Measurements from ENCODE around the gene E2F7.

E2F7 gene

DNA sequence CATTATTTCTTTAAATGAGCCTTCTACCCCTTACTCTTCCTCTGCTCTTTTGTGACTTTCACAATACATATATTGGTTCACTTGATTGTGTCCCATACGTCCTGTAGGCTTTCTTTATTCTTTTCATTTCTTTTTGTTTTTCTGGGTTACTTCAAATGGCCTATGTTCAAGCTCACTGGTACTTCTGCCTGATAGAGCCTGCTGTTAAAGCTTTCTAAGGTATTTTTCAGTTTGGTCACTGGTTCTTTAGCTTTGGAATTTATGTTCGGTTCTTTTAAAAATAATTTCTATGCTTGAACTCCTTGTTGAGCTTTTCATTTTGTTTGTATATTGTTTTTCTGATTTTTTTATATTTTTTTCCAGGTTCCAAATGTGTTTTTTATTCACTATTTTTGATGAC, 81.9 kb downstream of the E2F7 start:
- Histone ChIP-seq H3K79me2 (ENCODE audit: control insufficient read depth, low read length) (no peaks in the 10 kb centered on the region), H3K36me3 (ENCODE audit: control insufficient read depth, low read length) (no peaks in the 10 kb centered on the region), H3K4me1 (ENCODE audit: control insufficient read depth, low read length) (no peaks in the 10 kb centered on the region), H3K27ac (ENCODE audit: low read depth, low read length) (no peak overlapping the region), H3K27me3 (ENCODE audit: control insufficient read depth, low read length) (no peaks in the 10 kb centered on the region), H3K9me3 (ENCODE audit: control insufficient read depth, insufficient read depth, low read length) (no peaks in the 10 kb centered on the region), H3F3A (ENCODE audit: control insufficient read depth, insufficient read depth) (no peaks in the 10 kb centered on the region), H3K4me2 (ENCODE audit: low read length) (no peak overlapping the region), H3K9me2 (replicated peaks; ENCODE audit: control insufficient read depth, low read length) (no peaks in the 10 kb centered on the region), H3K4me3 (ENCODE audit: low read length) (no peak overlapping the region), H4K20me1 (ENCODE audit: control insufficient read depth, insufficient read depth, low read depth, low read length) (no peaks in the 10 kb centered on the region)
- TF ChIP-seq, protein P1, sequence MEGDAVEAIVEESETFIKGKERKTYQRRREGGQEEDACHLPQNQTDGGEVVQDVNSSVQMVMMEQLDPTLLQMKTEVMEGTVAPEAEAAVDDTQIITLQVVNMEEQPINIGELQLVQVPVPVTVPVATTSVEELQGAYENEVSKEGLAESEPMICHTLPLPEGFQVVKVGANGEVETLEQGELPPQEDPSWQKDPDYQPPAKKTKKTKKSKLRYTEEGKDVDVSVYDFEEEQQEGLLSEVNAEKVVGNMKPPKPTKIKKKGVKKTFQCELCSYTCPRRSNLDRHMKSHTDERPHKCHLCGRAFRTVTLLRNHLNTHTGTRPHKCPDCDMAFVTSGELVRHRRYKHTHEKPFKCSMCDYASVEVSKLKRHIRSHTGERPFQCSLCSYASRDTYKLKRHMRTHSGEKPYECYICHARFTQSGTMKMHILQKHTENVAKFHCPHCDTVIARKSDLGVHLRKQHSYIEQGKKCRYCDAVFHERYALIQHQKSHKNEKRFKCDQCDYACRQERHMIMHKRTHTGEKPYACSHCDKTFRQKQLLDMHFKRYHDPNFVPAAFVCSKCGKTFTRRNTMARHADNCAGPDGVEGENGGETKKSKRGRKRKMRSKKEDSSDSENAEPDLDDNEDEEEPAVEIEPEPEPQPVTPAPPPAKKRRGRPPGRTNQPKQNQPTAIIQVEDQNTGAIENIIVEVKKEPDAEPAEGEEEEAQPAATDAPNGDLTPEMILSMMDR (IDR thresholded peaks at IDR 0.05; ENCODE audit: low read depth, low read length, poor library complexity, severe bottlenecking), result no peak
- no peak for TF ChIP-seq EZH2phosphoT487 (IDR thresholded peaks at IDR 0.05; ENCODE audit: borderline replicate concordance, low read length)

DNA sequence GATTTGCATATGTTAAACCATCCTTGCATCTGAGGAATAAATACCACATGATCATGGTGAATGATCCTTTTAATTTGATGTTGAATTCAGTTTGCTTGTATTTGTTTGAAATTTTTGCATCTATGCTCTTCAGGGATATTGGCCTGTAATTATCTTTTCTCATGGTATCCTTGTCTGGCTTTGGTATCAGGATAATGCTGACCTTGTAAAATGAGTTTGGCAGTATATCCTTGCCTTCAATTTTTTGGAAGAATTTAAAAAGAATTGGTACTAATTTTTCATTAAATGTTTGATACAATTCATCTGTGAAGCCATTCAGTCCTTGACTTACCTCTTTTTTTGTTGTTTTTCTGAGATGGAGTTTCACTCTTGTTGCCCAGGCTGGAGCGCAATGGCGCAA, 85.2 kb downstream of the E2F7 start:
- Histone ChIP-seq H3K9me3 (ENCODE audit: control insufficient read depth, insufficient read depth, low read length) (no peaks in the 10 kb centered on the region), H3K4me3 (ENCODE audit: low read length) (no peak overlapping the region), H3K9me2 (replicated peaks; ENCODE audit: control insufficient read depth, low read length) (no peaks in the 10 kb centered on the region), H3K4me2 (ENCODE audit: low read length) (no peak overlapping the region), H3K27me3 (ENCODE audit: control insufficient read depth, low read length) (no peaks in the 10 kb centered on the region), H3K36me3 (ENCODE audit: control insufficient read depth, low read length) (no peaks in the 10 kb centered on the region), H3K4me1 (ENCODE audit: control insufficient read depth, low read length) (no peaks in the 10 kb centered on the region), H3K27ac (ENCODE audit: low read depth, low read length) (no peak overlapping the region), H4K20me1 (ENCODE audit: control insufficient read depth, insufficient read depth, low read depth, low read length) (no peaks in the 10 kb centered on the region), H3F3A (ENCODE audit: control insufficient read depth, insufficient read depth) (no peaks in the 10 kb centered on the region), H3K79me2 (ENCODE audit: control insufficient read depth, low read length) (no peaks in the 10 kb centered on the region)
- TF ChIP-seq EZH2phosphoT487 (IDR thresholded peaks at IDR 0.05; ENCODE audit: borderline replicate concordance, low read length), result no peak
- TF ChIP-seq, protein P1 (IDR thresholded peaks at IDR 0.05; ENCODE audit: low read depth, low read length, poor library complexity, severe bottlenecking), result no peak

DNA sequence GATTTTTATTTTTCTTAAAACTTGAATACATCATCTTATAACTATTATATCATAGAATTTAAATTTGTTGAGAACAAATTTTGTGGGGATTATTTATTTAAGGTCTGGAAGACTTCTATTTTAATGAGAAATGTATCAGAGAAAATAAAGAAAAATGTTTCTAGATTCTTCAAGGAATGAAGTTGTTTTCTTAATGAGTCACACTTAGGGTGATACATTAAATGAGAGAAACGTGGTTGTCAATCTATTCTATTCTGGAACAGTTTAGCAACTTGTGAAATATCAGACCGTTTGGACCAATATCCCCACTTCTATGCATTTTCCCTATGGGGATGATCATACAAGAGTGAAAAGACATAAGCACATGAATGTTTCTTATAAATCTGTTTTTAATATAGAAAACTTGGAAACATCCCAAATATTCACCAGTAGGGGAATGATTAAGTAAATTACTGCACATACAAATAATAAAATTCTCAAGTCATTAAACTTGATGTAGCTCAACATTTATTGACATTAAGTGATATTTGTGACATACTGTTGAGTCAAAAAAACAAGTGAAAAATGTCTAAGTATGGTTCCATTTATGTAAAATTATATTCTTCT, 88.5 kb downstream of the E2F7 start:
- no peak overlapping the region for H3K4me3 ChIP-seq (ENCODE audit: low read length)
- TF ChIP-seq, protein P1 (IDR thresholded peaks at IDR 0.05; ENCODE audit: low read depth, low read length, poor library complexity, severe bottlenecking), result no peak
- TF ChIP-seq EZH2phosphoT487 (IDR thresholded peaks at IDR 0.05; ENCODE audit: borderline replicate concordance, low read length), result no peak
- H3K9me3 ChIP-seq (ENCODE audit: control insufficient read depth, insufficient read depth, low read length), result no peaks in the 10 kb centered on the region
- no peak overlapping the region for H3K4me2 ChIP-seq (ENCODE audit: low read length)
- H3F3A ChIP-seq (ENCODE audit: control insufficient read depth, insufficient read depth), result no peaks in the 10 kb centered on the region
- H3K4me1 ChIP-seq (ENCODE audit: control insufficient read depth, low read length), result no peaks in the 10 kb centered on the region
- no peaks in the 10 kb centered on the region for H3K9me2 ChIP-seq (replicated peaks; ENCODE audit: control insufficient read depth, low read length)
- H3K79me2 ChIP-seq (ENCODE audit: control insufficient read depth, low read length), result no peaks in the 10 kb centered on the region
- no peak overlapping the region for H3K27ac ChIP-seq (ENCODE audit: low read depth, low read length)
- H3K36me3 ChIP-seq (ENCODE audit: control insufficient read depth, low read length), result no peaks in the 10 kb centered on the region
- no peaks in the 10 kb centered on the region for H4K20me1 ChIP-seq (ENCODE audit: control insufficient read depth, insufficient read depth, low read depth, low read length)
- H3K27me3 ChIP-seq (ENCODE audit: control insufficient read depth, low read length), result no peaks in the 10 kb centered on the region

Measured in DOHH2 (cell line).